IMR-90 (cell line): ENCODE results near the gene TRIM2. TPM values are rescaled to one million over a fixed set of nuclear protein-coding genes. Genes with fewer than 3 reads are reported as not detected.

Experiments used
- ATAC-seq: fragments of 200-7000 bp; cut with Tn5 transposase; 2 replicates; pipeline ENCODE4 v1.9.1; 2020; ENCODE audit warnings: low read depth, mild to moderate bottlenecking, moderate library complexity
- BruUV-seq: library from RNA; stranded (reverse); fragments of 400-500 nt; replicated peaks from 2 replicates; lab custom pipeline; 2021; lab: Mats Ljungman, UMichigan
- CTCF ChIA-PET: fragments of 300-600 bp; formaldehyde crosslinking; extraction: SDS; loops from one replicate; lab custom pipeline; 2021; ENCODE audit warnings: antibody characterized with exemption; lab: Yijun Ruan, JAX
- POLR2A ChIA-PET: fragments of 300-600 bp; sonication (Branson Sonifier 250); formaldehyde crosslinking; loops from one replicate; lab custom pipeline; 2022; ENCODE audit warnings: antibody characterized with exemption; ENCODE audit not compliant: unreplicated experiment; lab: Charles Lee
- DNase-seq: peaks from one replicate; pipeline ENCODE4 v3.0.0; 2013
- H2AFZ ChIP-seq: replicated peaks from 2 replicates; pipeline ENCODE3; 2013; ENCODE audit warnings: low read length, mild to moderate bottlenecking; ENCODE audit not compliant: poor library complexity
- H2AK5ac ChIP-seq: 2 replicates; pipeline ENCODE4 v1.6.1; 2013; ENCODE audit warnings: low read depth, low read length, inconsistent platforms
- H2AK9ac ChIP-seq: replicated peaks from 2 replicates; pipeline ENCODE3; 2013; ENCODE audit warnings: mild to moderate bottlenecking, low read depth, low read length, moderate library complexity; ENCODE audit not compliant: poor library complexity
- H2BK120ac ChIP-seq: 2 replicates; pipeline ENCODE4 v1.6.1; 2013; ENCODE audit warnings: low read depth, low read length, inconsistent platforms
- H2BK15ac ChIP-seq: 3 replicates; pipeline ENCODE4 v1.6.1; 2013; ENCODE audit warnings: low read depth, low read length, inconsistent platforms
- H2BK20ac ChIP-seq: 2 replicates; pipeline ENCODE4 v1.6.1; 2013; ENCODE audit warnings: low read depth, mild to moderate bottlenecking, inconsistent platforms, low read length, moderate library complexity
- H2BK5ac ChIP-seq: 2 replicates; pipeline ENCODE4 v1.6.1; 2013; ENCODE audit warnings: mild to moderate bottlenecking, low read depth, low read length, inconsistent platforms; ENCODE audit not compliant: poor library complexity, severe bottlenecking
- H3K14ac ChIP-seq: replicated peaks from 2 replicates; pipeline ENCODE4 v1.6.1; 2013; ENCODE audit warnings: low read depth, low read length, inconsistent platforms
- H3K18ac ChIP-seq: 2 replicates; pipeline ENCODE4 v1.6.1; 2013; ENCODE audit warnings: low read depth, low read length, control low read depth
- H3K23ac ChIP-seq: 2 replicates; pipeline ENCODE4 v1.6.1; 2013; ENCODE audit warnings: low read depth, low read length, inconsistent platforms
- H3K27ac ChIP-seq: 2 replicates; pipeline ENCODE4 v1.5.1; 2013; ENCODE audit warnings: mild to moderate bottlenecking, control low read depth, low read length; ENCODE audit not compliant: insufficient read depth
- H3K27me3 ChIP-seq: 2 replicates; pipeline ENCODE4 v1.6.1; 2013; ENCODE audit warnings: low read length; ENCODE audit not compliant: control insufficient read depth, insufficient read depth
- H3K36me3 ChIP-seq: 2 replicates; pipeline ENCODE4 v1.6.1; 2013; ENCODE audit warnings: low read length, mixed read lengths; ENCODE audit not compliant: control insufficient read depth, insufficient read depth
- H3K4ac ChIP-seq: 2 replicates; pipeline ENCODE4 v1.6.1; 2013; ENCODE audit warnings: low read depth, low read length, inconsistent platforms
- H3K4me1 ChIP-seq: 2 replicates; pipeline ENCODE4 v1.6.1; 2013; ENCODE audit warnings: low read length, mixed read lengths; ENCODE audit not compliant: control insufficient read depth, insufficient read depth
- H3K4me2 ChIP-seq: 2 replicates; pipeline ENCODE4 v1.6.1; 2013; ENCODE audit warnings: low read depth, mild to moderate bottlenecking, control low read depth, low read length, moderate library complexity
- H3K4me3 ChIP-seq: 2 replicates; pipeline ENCODE4 v1.5.1; 2013; ENCODE audit warnings: low read depth, mild to moderate bottlenecking, control low read depth, low read length, moderate library complexity; ENCODE audit not compliant: insufficient read depth
- H3K56ac ChIP-seq: 2 replicates; pipeline ENCODE4 v1.6.1; 2013; ENCODE audit warnings: low read length, inconsistent platforms; ENCODE audit not compliant: insufficient read depth; ENCODE audit errors: extremely low read depth
- H3K79me1 ChIP-seq, 2 experiments: 2 replicates each; pipeline ENCODE4 v1.6.1; 2013; ENCODE audit warnings: low read length in 2 of 2, inconsistent platforms in 1 of 2, low read depth in 1 of 2
- H3K9ac ChIP-seq: 2 replicates; pipeline ENCODE4 v1.6.1; 2013; ENCODE audit warnings: low read depth, low read length, control low read depth
- H3K9me1 ChIP-seq: 2 replicates; pipeline ENCODE4 v1.6.1; 2013; ENCODE audit warnings: low read length, inconsistent platforms; ENCODE audit not compliant: insufficient read depth
- H3K9me3 ChIP-seq: 2 replicates; pipeline ENCODE4 v1.6.1; 2013; ENCODE audit warnings: low read length; ENCODE audit not compliant: control insufficient read depth, insufficient read depth
- H4K20me1 ChIP-seq: 2 replicates; pipeline ENCODE4 v1.6.1; 2013; ENCODE audit warnings: low read length, inconsistent platforms; ENCODE audit not compliant: insufficient read depth
- H4K5ac ChIP-seq: 2 replicates; pipeline ENCODE4 v1.6.1; 2013; ENCODE audit warnings: mild to moderate bottlenecking, low read depth, low read length, control low read depth
- H4K8ac ChIP-seq, 2 experiments: 2 replicates each; pipeline ENCODE4 v1.6.1; 2013; ENCODE audit warnings: low read depth in 2 of 2, low read length in 2 of 2, control low read depth in 1 of 2, inconsistent platforms in 1 of 2
- H4K91ac ChIP-seq: 2 replicates; pipeline ENCODE4 v1.6.1; 2013; ENCODE audit warnings: low read depth, low read length, inconsistent platforms; ENCODE audit not compliant: insufficient read depth
- BHLHE40 ChIP-seq: fragments of 150-350 bp; IDR thresholded peaks from 2 replicates; pipeline ENCODE4 v1.6.1; 2016; ENCODE audit warnings: mild to moderate bottlenecking, low read depth, low read length
- MAFK ChIP-seq: IDR thresholded peaks from 2 replicates; pipeline ENCODE4 v1.6.1; 2012; ENCODE audit warnings: low read depth, low read length, improper control_type of control experiment
- SMC3 ChIP-seq: fragments of 150-350 bp; IDR thresholded peaks from 2 replicates; pipeline ENCODE4 v1.6.1; 2016; ENCODE audit warnings: low read depth, mild to moderate bottlenecking, antibody characterized with exemption, low read length, moderate library complexity
- WGBS, 2 experiments: methylation state at CpG; one replicate each; pipeline versions ENCODE4 v1.1.5 to v1.1.7; 2013; ENCODE audit warnings: missing lambda C conversion rate in 2 of 2; ENCODE audit not compliant: insufficient read length in 1 of 2; ENCODE audit errors: extremely low coverage in 2 of 2; 5-methylcytosine and 5-hydroxymethylcytosine counted together
- dilution Hi-C: fragments of 300-500 bp; cut with HindIII; formaldehyde crosslinking; loops from one replicate; pipeline ENCODE4 v1.14.3; 2018; ENCODE audit warnings: low sequenced_read_pairs; ENCODE audit not compliant: unreplicated experiment
- in situ Hi-C: fragments of 300-500 bp; cut with MboI; formaldehyde crosslinking; loops from 3 replicates; pipeline ENCODE4 v1.14.3; 2019; ENCODE audit warnings: low sequenced_read_pairs, inconsistent platforms, mixed read lengths
- intact Hi-C: fragments of 100-400 bp; cut with micrococcal nuclease; formaldehyde crosslinking; loops from 2 replicates; pipeline ENCODE4 v1.10.0; 2022
- polyA plus RNA-seq, 3 experiments: library from polyadenylated mRNA; depleted of rRNA; stranded (reverse); fragments of >200 nt; gene quantifications; 2 replicates each; pipeline ENCODE4 v1.2.3, GENCODE V29; 2012; ENCODE audit warnings: low replicate concordance in 1 of 3
- total RNA-seq: library from RNA; depleted of rRNA; stranded (reverse); fragments of >200 nt; gene quantifications from 2 replicates; pipeline ENCODE4 v1.2.3, GENCODE V29; 2012

TRIM2 gene
- total and polyA plus RNA-seq, 2 of the 4 experiments (the other 2 are of a cell fraction), result 16.0 to 64.2 TPM

DNA sequence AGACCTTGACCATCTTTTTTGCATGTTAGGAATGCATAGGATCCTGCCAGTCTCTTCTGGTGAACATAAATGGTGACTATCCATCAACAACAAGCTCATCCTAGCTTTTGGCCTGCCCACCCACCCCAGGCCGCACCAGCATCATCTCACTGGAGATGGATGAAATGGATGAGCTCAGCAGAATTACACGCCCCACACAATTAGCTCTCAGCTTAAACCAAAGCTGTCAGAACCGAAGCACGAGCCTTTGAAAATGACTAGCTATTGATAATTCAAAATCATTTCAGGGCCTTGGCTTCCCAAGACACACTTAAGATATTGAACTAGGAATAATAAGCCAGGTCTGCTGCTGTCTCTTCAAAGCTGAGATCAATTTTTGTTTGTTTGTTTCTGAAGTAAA, 77.8 kb downstream of the TRIM2 start:
- H3K18ac ChIP-seq, result no peak overlapping the region
- TF ChIP-seq BHLHE40 (no peak), MAFK (peak; percentile 58; the same call in 1 of the 2 replicates), SMC3 (no peak)
- no peak overlapping the region for H2BK20ac ChIP-seq
- in situ Hi-C loops (no loop called here), dilution Hi-C loops (no loop called here), intact Hi-C loops (no loop called here)
- H3K4me3 ChIP-seq, result no peak overlapping the region
- H3K56ac ChIP-seq, result no peak overlapping the region
- no TSS peak for BruUV-seq
- no peak overlapping the region for H2AFZ ChIP-seq
- WGBS, 2 experiments, result no CpG with 5 or more reads among the region's 4 CpGs
- H3K9ac ChIP-seq, result no peak overlapping the region
- no peak overlapping the region for H4K8ac ChIP-seq
- no peak overlapping the region for H2AK9ac ChIP-seq
- no peak for DNase-seq
- ChIA-PET CTCF (no interaction called here), POLR2A (no interaction called here)
- H3K23ac ChIP-seq, result no peak overlapping the region
- no peaks in the 10 kb centered on the region for H4K20me1 ChIP-seq
- H3K9me3 ChIP-seq, result peaks cover 4% of the 10 kb centered on the region; the same call in 1 of the 2 replicates
- no peak overlapping the region for H2BK120ac ChIP-seq
- no peak for ATAC-seq
- H3K4me1 ChIP-seq, result no peaks in the 10 kb centered on the region
- H4K91ac ChIP-seq, result no peak overlapping the region
- H3K4me2 ChIP-seq, result no peak overlapping the region
- H4K5ac ChIP-seq, result no peak overlapping the region
- H2AK5ac ChIP-seq, result no peak overlapping the region
- peaks cover 15% of the 10 kb centered on the region for H3K36me3 ChIP-seq
- no peak overlapping the region for H2BK5ac ChIP-seq
- H3K4ac ChIP-seq, result no peak overlapping the region
- H3K14ac ChIP-seq, result no peak overlapping the region
- H3K79me1 ChIP-seq, result 0 out of 4 replicates have a peak, but pooled peaks cover 0 to 2% of the 10 kb centered on the region in 2 experiments
- no peak overlapping the region for H3K27ac ChIP-seq
- H3K27me3 ChIP-seq, result no peaks in the 10 kb centered on the region
- H3K9me1 ChIP-seq, result 0 out of 2 replicates have a peak, but pooled peaks cover 2% of the 10 kb centered on the region
- H2BK15ac ChIP-seq, result no peak overlapping the region
